ENCODE data around the gene SDHAF2.

SDHAF2 gene

GRCh38 chr11:61480261-61480993 is 50.5 kb downstream of the SDHAF2 start:
- no peak overlapping the region for H3K4me3 Mint-ChIP-seq
- no peaks in the 10 kb centered on the region for H3K36me3 Mint-ChIP-seq (ENCODE audit: low read depth)

GRCh38 chr11:61480994-61481335 is 51.0 kb downstream of the SDHAF2 start:
- Mint-ChIP-seq H3K36me3 (ENCODE audit: low read depth) (no peaks in the 10 kb centered on the region), H3K4me1 (peaks cover 20% of the 10 kb centered on the region), H3K4me3 (no peak overlapping the region), H3K27me3 (ENCODE audit: low read depth) (peaks cover 8% of the 10 kb centered on the region), H3K9me3 (no peaks in the 10 kb centered on the region), H3K27ac (no peak overlapping the region)
- no peak for TF ChIP-seq CTCF (IDR thresholded peaks at IDR 0.05; ENCODE audit: unreplicated experiment in 3 of 3)

More at GRCh38 chr11:61480261-61480993, 50.5 kb downstream of the SDHAF2 start:
- peaks cover 20% of the 10 kb centered on the region for H3K4me1 Mint-ChIP-seq
- H3K9me3 Mint-ChIP-seq: no peaks in the 10 kb centered on the region
- H3K27ac Mint-ChIP-seq: peak overlapping the region in 1 of 3 experiments; percentile 24
- H3K27me3 Mint-ChIP-seq (ENCODE audit: low read depth): peaks cover 8% of the 10 kb centered on the region
- TF ChIP-seq CTCF (IDR thresholded peaks at IDR 0.05; ENCODE audit: unreplicated experiment in 3 of 3): no peak

GRCh38 chr11:61481806-61482205 is 51.9 kb downstream of the SDHAF2 start:
- no peak overlapping the region for H3K27ac Mint-ChIP-seq
- no peaks in the 10 kb centered on the region for H3K9me3 Mint-ChIP-seq
- TF ChIP-seq CTCF (IDR thresholded peaks at IDR 0.05; ENCODE audit: unreplicated experiment in 3 of 3): no peak
- no peaks in the 10 kb centered on the region for H3K36me3 Mint-ChIP-seq (ENCODE audit: low read depth)
- no peak overlapping the region for H3K4me3 Mint-ChIP-seq
- peaks cover 8% of the 10 kb centered on the region for H3K27me3 Mint-ChIP-seq (ENCODE audit: low read depth)
- peaks cover 26% of the 10 kb centered on the region for H3K4me1 Mint-ChIP-seq

- no peaks in the 10 kb centered on the region for H3K9me3 Mint-ChIP-seq
- H3K4me1 Mint-ChIP-seq: peaks cover 32% of the 10 kb centered on the region
- peak; percentile 30 to 53 (median 50) for TF ChIP-seq CTCF (IDR thresholded peaks at IDR 0.05; ENCODE audit: unreplicated experiment in 3 of 3)
- no peaks in the 10 kb centered on the region for H3K36me3 Mint-ChIP-seq (ENCODE audit: low read depth)
- H3K4me3 Mint-ChIP-seq: no peak overlapping the region
- H3K27ac Mint-ChIP-seq: no peak overlapping the region
- peaks cover 8% of the 10 kb centered on the region for H3K27me3 Mint-ChIP-seq (ENCODE audit: low read depth)
Measured at GRCh38 chr11:61482513-61482912, 52.6 kb downstream of the SDHAF2 start.

- TF ChIP-seq CTCF (IDR thresholded peaks at IDR 0.05; ENCODE audit: unreplicated experiment in 3 of 3): no peak
- H3K36me3 Mint-ChIP-seq (ENCODE audit: low read depth): no peaks in the 10 kb centered on the region
- H3K27ac Mint-ChIP-seq: no peak overlapping the region
- no peaks in the 10 kb centered on the region for H3K9me3 Mint-ChIP-seq
- H3K4me3 Mint-ChIP-seq: no peak overlapping the region
- peaks cover 8% of the 10 kb centered on the region for H3K27me3 Mint-ChIP-seq (ENCODE audit: low read depth)
- peaks cover 46% of the 10 kb centered on the region for H3K4me1 Mint-ChIP-seq
Measured at GRCh38 chr11:61484541-61484940, 54.6 kb downstream of the SDHAF2 start.

GRCh38 chr11:61485080-61485479 is 55.2 kb downstream of the SDHAF2 start:
- Mint-ChIP-seq H3K4me1 (peaks cover 51% of the 10 kb centered on the region), H3K27me3 (ENCODE audit: low read depth) (peaks cover 8% of the 10 kb centered on the region), H3K4me3 (no peak overlapping the region), H3K9me3 (no peaks in the 10 kb centered on the region), H3K27ac (no peak overlapping the region), H3K36me3 (ENCODE audit: low read depth) (no peaks in the 10 kb centered on the region)
- no peak for TF ChIP-seq CTCF (IDR thresholded peaks at IDR 0.05; ENCODE audit: unreplicated experiment in 3 of 3)
